Stomach (tissue), 4 donors: ENCODE results near the gene NEDD4L.

ENCODE experiments used
- EP300 ChIP-seq: sonication (generic); formaldehyde crosslinking; IDR thresholded peaks from one replicate; pipeline ENCODE4 v1.6.1; 2017; ENCODE audit warnings: antibody characterized with exemption
- TF ChIP-seq, protein P1 (sequence below), 7 experiments: fragments of 450-650 bp in 4 of 7; fragments of 200-600 bp in 3 of 7; sonication (generic) in 3 of 7; IDR thresholded peaks; one replicate each; pipeline ENCODE4 v1.5.1; 2016 to 2019; ENCODE audit warnings: antibody characterized with exemption in 7 of 7, control low read depth in 2 of 7, mild to moderate bottlenecking in 1 of 7

DNA sequence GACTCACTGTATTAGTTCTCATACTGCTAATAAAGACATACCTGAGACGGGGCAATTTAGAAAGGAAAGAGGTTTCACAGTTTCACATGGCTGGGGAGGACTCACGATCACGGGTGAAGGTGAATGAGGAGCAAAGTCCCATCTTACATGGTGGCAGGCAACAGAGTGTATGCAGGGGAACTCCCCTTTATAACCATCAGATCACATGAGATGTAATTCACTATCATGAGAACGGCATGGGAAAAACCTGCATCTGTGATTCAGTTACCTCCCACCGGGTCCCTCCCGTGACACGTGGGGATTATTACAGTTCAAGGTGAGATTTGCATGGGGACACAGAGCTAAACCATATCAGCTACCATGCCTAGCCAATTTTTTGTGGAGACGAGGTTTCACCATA, 168.2 kb downstream of the NEDD4L start:
- TF ChIP-seq, protein P1, sequence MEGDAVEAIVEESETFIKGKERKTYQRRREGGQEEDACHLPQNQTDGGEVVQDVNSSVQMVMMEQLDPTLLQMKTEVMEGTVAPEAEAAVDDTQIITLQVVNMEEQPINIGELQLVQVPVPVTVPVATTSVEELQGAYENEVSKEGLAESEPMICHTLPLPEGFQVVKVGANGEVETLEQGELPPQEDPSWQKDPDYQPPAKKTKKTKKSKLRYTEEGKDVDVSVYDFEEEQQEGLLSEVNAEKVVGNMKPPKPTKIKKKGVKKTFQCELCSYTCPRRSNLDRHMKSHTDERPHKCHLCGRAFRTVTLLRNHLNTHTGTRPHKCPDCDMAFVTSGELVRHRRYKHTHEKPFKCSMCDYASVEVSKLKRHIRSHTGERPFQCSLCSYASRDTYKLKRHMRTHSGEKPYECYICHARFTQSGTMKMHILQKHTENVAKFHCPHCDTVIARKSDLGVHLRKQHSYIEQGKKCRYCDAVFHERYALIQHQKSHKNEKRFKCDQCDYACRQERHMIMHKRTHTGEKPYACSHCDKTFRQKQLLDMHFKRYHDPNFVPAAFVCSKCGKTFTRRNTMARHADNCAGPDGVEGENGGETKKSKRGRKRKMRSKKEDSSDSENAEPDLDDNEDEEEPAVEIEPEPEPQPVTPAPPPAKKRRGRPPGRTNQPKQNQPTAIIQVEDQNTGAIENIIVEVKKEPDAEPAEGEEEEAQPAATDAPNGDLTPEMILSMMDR (IDR thresholded peaks at IDR 0.05): no peak
- no peak for TF ChIP-seq EP300
